Mesenchymal stem cell (in vitro differentiated cells and primary cell): ENCODE data around the gene ARHGAP21. TPM values are rescaled to one million over a fixed set of nuclear protein-coding genes. Genes with fewer than 3 reads are reported as not detected.

ENCODE experiments used
- small RNA-seq: library from polyadenylated mRNA; stranded (forward); fragments of <200 nt; extraction: miRNeasy Mini kit (QIAGEN cat#:217004); gene quantifications from one replicate; pipeline ENCODE3, GENCODE V24; 2013; ENCODE audit warnings: low read depth

ARHGAP21 gene

Small RNAs within 50 kb of the gene (small RNA-seq; reads per million reads assigned to genes)
- not detected for gene RNA5SP305
